Endothelial cell of umbilical vein (primary cell): ENCODE data around the gene SPG21. TPM values are rescaled to one million over a fixed set of nuclear protein-coding genes. Genes with fewer than 3 reads are reported as not detected.

Experiments used
- BruUV-seq: library from RNA; stranded (reverse); fragments of 400-500 nt; replicated peaks from 2 replicates; lab custom pipeline; 2021; lab: Mats Ljungman, UMichigan
- CTCF ChIA-PET: fragments of 300-600, 350-600 bp; sonication (Branson Sonifier 250); formaldehyde crosslinking; loops from one replicate; lab custom pipeline; 2021; ENCODE audit warnings: antibody characterized with exemption, inconsistent platforms; lab: Charles Lee
- POLR2A ChIA-PET: fragments of 300-600, 350-600 bp; sonication (Branson Sonifier 250); formaldehyde crosslinking; loops from one replicate; lab custom pipeline; 2021; ENCODE audit warnings: antibody characterized with exemption, inconsistent platforms; lab: Charles Lee
- DNase-seq: peaks from one replicate; pipeline ENCODE4 v3.0.0-alpha.2; 2011; ENCODE audit warnings: low read depth, low spot score
- FAIRE-seq: peaks from 2 replicates; lab custom pipeline; 2011; peaks lifted over from hg19 to GRCh38; lab: Jason Lieb, UNC
- H2AFZ ChIP-seq: 2 replicates; pipeline ENCODE4 v1.6.0; 2012; ENCODE audit warnings: low read depth, low read length, control low read depth, inconsistent platforms
- H3K27ac ChIP-seq: 2 replicates; pipeline ENCODE4 v1.5.1; 2011; ENCODE audit warnings: low read depth, mild to moderate bottlenecking, control low read depth, low read length, moderate library complexity; ENCODE audit not compliant: insufficient read depth
- H3K27me3 ChIP-seq, 2 experiments: 2 replicates each; pipeline versions ENCODE4 v1.6.0 to v1.6.1; 2011; ENCODE audit warnings: low read length in 2 of 2, mixed read lengths in 1 of 2; ENCODE audit not compliant: control insufficient read depth in 2 of 2, insufficient read depth in 2 of 2
- H3K36me3 ChIP-seq, 2 experiments: 2 replicates in 1 of 2; 3 replicates in 1 of 2; pipeline ENCODE4 v1.5.1; 2011; ENCODE audit warnings: low read length in 2 of 2, mild to moderate bottlenecking in 1 of 2, moderate library complexity in 1 of 2; ENCODE audit not compliant: control insufficient read depth in 2 of 2, insufficient read depth in 2 of 2; ENCODE audit errors: extremely low read depth in 1 of 2
- H3K4me1 ChIP-seq: 3 replicates; pipeline ENCODE4 v1.5.1; 2011; ENCODE audit warnings: mild to moderate bottlenecking, low read length; ENCODE audit not compliant: control insufficient read depth, insufficient read depth; ENCODE audit errors: extremely low read depth
- H3K4me2 ChIP-seq: 2 replicates; pipeline ENCODE4 v1.6.1; 2011; ENCODE audit warnings: low read length, control low read depth, mixed read lengths; ENCODE audit not compliant: insufficient read depth
- H3K4me3 ChIP-seq, 3 experiments: fragments of 200-600 bp in 1 of 3; sonication (generic), shearing (Covaris generic) in 1 of 3; replicated peaks in 1 of 3; 2 replicates each; pipeline ENCODE4 v1.5.1; 2011 to 2016; ENCODE audit warnings: control low read depth in 3 of 3, low read length in 3 of 3, mild to moderate bottlenecking in 2 of 3, inconsistent platforms in 1 of 3, low read depth in 1 of 3, moderate library complexity in 1 of 3; ENCODE audit not compliant: insufficient read depth in 1 of 3
- H3K79me2 ChIP-seq: 2 replicates; pipeline ENCODE4 v1.6.0; 2012; ENCODE audit warnings: low read length, inconsistent platforms; ENCODE audit not compliant: control insufficient read depth, insufficient read depth
- H3K9ac ChIP-seq: replicated peaks from 2 replicates; pipeline ENCODE3; 2011; ENCODE audit warnings: low read length, control low read depth; ENCODE audit not compliant: insufficient read depth; ENCODE audit errors: extremely low read depth
- H3K9me1 ChIP-seq: replicated peaks from 3 replicates; pipeline ENCODE4 v1.6.0; 2011; ENCODE audit warnings: mild to moderate bottlenecking, low read length; ENCODE audit not compliant: control insufficient read depth, insufficient read depth; ENCODE audit errors: extremely low read depth
- H3K9me3 ChIP-seq: replicated peaks from 2 replicates; pipeline ENCODE4 v1.5.1; 2012; ENCODE audit warnings: low read length, inconsistent platforms; ENCODE audit not compliant: control insufficient read depth, insufficient read depth
- H4K20me1 ChIP-seq: replicated peaks from 2 replicates; pipeline ENCODE3; 2011; ENCODE audit warnings: mild to moderate bottlenecking, low read length; ENCODE audit not compliant: control insufficient read depth, insufficient read depth; ENCODE audit errors: extremely low read depth
- EZH2 ChIP-seq: IDR thresholded peaks from 2 replicates; pipeline ENCODE4 v1.6.1; 2012; ENCODE audit warnings: borderline replicate concordance, low read depth, mild to moderate bottlenecking, moderate library complexity, low read length, inconsistent platforms; ENCODE audit not compliant: severe bottlenecking
- FOS ChIP-seq: IDR thresholded peaks from 2 replicates; pipeline ENCODE4 v1.6.1; 2011; ENCODE audit warnings: mild to moderate bottlenecking, low read length, moderate library complexity, borderline replicate concordance; ENCODE audit not compliant: insufficient read depth
- GATA2 ChIP-seq: IDR thresholded peaks from 2 replicates; pipeline ENCODE4 v1.7.0; 2011; ENCODE audit warnings: low read depth, mild to moderate bottlenecking, moderate library complexity, mixed read lengths, low read length; ENCODE audit not compliant: insufficient read length, insufficient read depth
- MYC ChIP-seq: IDR thresholded peaks from one replicate; pipeline ENCODE4 v1.6.1; 2011; ENCODE audit warnings: mild to moderate bottlenecking, low read depth, low read length
- POLR2AphosphoS5 ChIP-seq: IDR thresholded peaks from 2 replicates; pipeline ENCODE4 v1.6.1; 2012; ENCODE audit warnings: low read depth, mild to moderate bottlenecking, control low read depth, low read length, moderate library complexity; ENCODE audit not compliant: insufficient read depth
- dilution Hi-C: fragments of 300-500 bp; cut with MboI; formaldehyde crosslinking; loops from one replicate; pipeline ENCODE4 v1.15.0; 2019; ENCODE audit warnings: low sequenced_read_pairs; ENCODE audit not compliant: extremely low pct_ligation_motif_present
- intact Hi-C: fragments of 100-400 bp; cut with micrococcal nuclease; formaldehyde crosslinking; loops from one replicate; pipeline ENCODE4 v1.10.0; 2022
- polyA plus RNA-seq, 4 experiments: library from polyadenylated mRNA; depleted of rRNA in 3 of 4; stranded (reverse) in 3 of 4; unstranded in 1 of 4; fragments of >200 nt; gene quantifications; 2 replicates each; pipeline versions ENCODE4 v1.2.1 to v1.2.3, GENCODE V29; 2011 to 2012; ENCODE audit warnings: missing spikeins in 1 of 4
- total RNA-seq: library from RNA; stranded (reverse); gene quantifications from 2 replicates; pipeline ENCODE4 v1.2.3, GENCODE V29; 2021
- TF ChIP-seq, protein P1 (sequence below): IDR thresholded peaks from 2 replicates; pipeline ENCODE4 v1.6.1; 2011; ENCODE audit not compliant: insufficient read depth, insufficient read length

SPG21 gene
- total and polyA plus RNA-seq, 2 donors (not counting 3 experiments of a cell fraction or from before 2014, with no cell fraction given): 70.2 to 82.5 TPM

- H3K9me1 ChIP-seq: no peaks in the 10 kb centered on the region
- H2AFZ ChIP-seq: peak overlapping the region; percentile 62
- dilution Hi-C loops: no loop called here
- POLR2A ChIA-PET: no interaction called here
- no peaks in the 10 kb centered on the region for H4K20me1 ChIP-seq
- DNase-seq (peak; percentile 41), FAIRE-seq (peak; percentile 86)
- H3K79me2 ChIP-seq: peaks cover 32% of the 10 kb centered on the region
- CTCF ChIA-PET: interaction anchor here (0.6 to 1.5 kb wide), 6 partner anchors 9 to 150 kb away, joined by 3 to 4 read pairs (median 3); no protein-coding TSS in a partner anchor
- H3K4me1 ChIP-seq: peaks cover 25% of the 10 kb centered on the region
- no peaks in the 10 kb centered on the region for H3K9me3 ChIP-seq
- H3K4me3 ChIP-seq: no peak overlapping the region
- intact Hi-C loops: loop anchor here (5.0 kb wide), 1 partner anchor 143 kb away; the partner anchor contains the start of gene PLEKHO2
- no TSS peak for BruUV-seq
- H3K4me2 ChIP-seq: peak overlapping the region; percentile 81
- peak overlapping the region; percentile 72 for H3K27ac ChIP-seq
- H3K36me3 ChIP-seq: peaks cover 0 to 4% of the 10 kb centered on the region in 2 experiments
- TF ChIP-seq MYC: no peak
- TF ChIP-seq, protein P1, sequence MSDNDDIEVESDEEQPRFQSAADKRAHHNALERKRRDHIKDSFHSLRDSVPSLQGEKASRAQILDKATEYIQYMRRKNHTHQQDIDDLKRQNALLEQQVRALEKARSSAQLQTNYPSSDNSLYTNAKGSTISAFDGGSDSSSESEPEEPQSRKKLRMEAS: no peak
- TF ChIP-seq GATA2: no peak
- TF ChIP-seq FOS: no peak
- no peak for TF ChIP-seq EZH2
- no peaks in the 10 kb centered on the region for H3K27me3 ChIP-seq
- H3K9ac ChIP-seq: peak overlapping the region; percentile 22
Observed at GRCh38 chr15:64985366-64986033, 4.2 kb downstream of the SPG21 start.

GRCh38 chr15:64982472-64982871 is 7.2 kb downstream of the SPG21 start:
- H3K9me1 ChIP-seq: peaks cover 2% of the 10 kb centered on the region
- H3K9me3 ChIP-seq: no peaks in the 10 kb centered on the region
- intact Hi-C loops: no loop called here
- no peak for DNase-seq
- FAIRE-seq: no peak
- BruUV-seq: no TSS peak
- no peak overlapping the region for H3K27ac ChIP-seq
- no peaks in the 10 kb centered on the region for H4K20me1 ChIP-seq
- peaks cover 16% of the 10 kb centered on the region for H3K4me1 ChIP-seq
- dilution Hi-C loops: no loop called here
- no peak overlapping the region for H3K4me3 ChIP-seq
- no peak overlapping the region for H3K4me2 ChIP-seq
- no peak overlapping the region for H3K9ac ChIP-seq
- TF ChIP-seq POLR2AphosphoS5: no peak
- ChIA-PET POLR2A (no interaction called here), CTCF (no interaction called here)
- H3K36me3 ChIP-seq: peaks cover 8 to 11% of the 10 kb centered on the region in 2 experiments
- H2AFZ ChIP-seq: no peak overlapping the region
- H3K79me2 ChIP-seq: peaks cover 21% of the 10 kb centered on the region
- no peaks in the 10 kb centered on the region for H3K27me3 ChIP-seq
